IPS-20b (cell line): ENCODE measurements around the gene GNB2.

Experiments used
- H3K27ac ChIP-seq: one replicate; pipeline ENCODE4 v1.5.1; 2013; ENCODE audit warnings: low read length
- H3K27me3 ChIP-seq: 2 replicates; pipeline ENCODE4 v1.6.1; 2013; ENCODE audit warnings: mild to moderate bottlenecking, low read length, inconsistent platforms; ENCODE audit not compliant: insufficient read depth
- H3K36me3 ChIP-seq: 2 replicates; pipeline ENCODE4 v1.6.1; 2013; ENCODE audit warnings: low read depth, mild to moderate bottlenecking, inconsistent platforms, low read length, moderate library complexity; ENCODE audit not compliant: insufficient read depth
- H3K4me1 ChIP-seq: 2 replicates; pipeline ENCODE4 v1.6.1; 2013; ENCODE audit warnings: mild to moderate bottlenecking, control low read depth, inconsistent platforms, low read length, moderate library complexity; ENCODE audit not compliant: insufficient read depth
- H3K4me3 ChIP-seq: 2 replicates; pipeline ENCODE4 v1.5.1; 2013; ENCODE audit warnings: mild to moderate bottlenecking, low read length, inconsistent platforms
- H3K9ac ChIP-seq: 2 replicates; pipeline ENCODE4 v1.6.1; 2013; ENCODE audit warnings: low read depth, mild to moderate bottlenecking, inconsistent platforms, low read length, moderate library complexity
- H3K9me3 ChIP-seq: 2 replicates; pipeline ENCODE4 v1.6.1; 2013; ENCODE audit warnings: mild to moderate bottlenecking, low read depth, low read length, inconsistent platforms; ENCODE audit not compliant: insufficient read depth

The GNB2 gene

DNA sequence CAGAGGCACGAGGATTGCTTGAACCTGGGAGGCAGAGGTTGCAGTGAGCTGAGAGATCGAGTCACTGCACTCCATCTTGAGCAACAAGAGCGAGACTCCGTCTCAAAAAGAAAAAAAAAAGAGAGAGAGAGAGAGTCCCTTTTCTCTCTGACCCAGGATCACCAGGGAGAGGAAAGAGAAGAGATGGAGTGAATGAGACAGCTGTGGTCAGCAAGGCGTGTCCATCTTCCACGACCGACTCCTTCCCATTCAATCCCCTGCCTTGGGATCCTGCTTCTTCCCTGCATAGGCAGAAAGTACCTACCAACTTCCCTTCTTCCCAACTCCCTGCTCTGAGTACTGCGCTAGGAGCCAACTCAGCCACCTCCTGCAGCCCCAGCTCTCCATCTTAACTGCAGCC, 54.7 kb downstream of the GNB2 start:
- H3K9me3 ChIP-seq, result no peaks in the 10 kb centered on the region
- no peaks in the 10 kb centered on the region for H3K36me3 ChIP-seq
- H3K27ac ChIP-seq, result no peak overlapping the region
- H3K4me3 ChIP-seq, result no peak overlapping the region
- peaks cover 9% of the 10 kb centered on the region for H3K27me3 ChIP-seq
- no peaks in the 10 kb centered on the region for H3K4me1 ChIP-seq
- H3K9ac ChIP-seq, result no peak overlapping the region
